Cardiac fibroblast (primary cell): ENCODE results near the gene CFAP52.

Experiments used
- DNase-seq, 2 donors: peaks; one replicate each; pipeline versions ENCODE4 v3.0.0 to v3.0.0-alpha.2; 2010; ENCODE audit warnings: low read depth in 2 of 2
- H3K4me3 ChIP-seq, 2 donors: replicated peaks in 1 of 2; 1 replicate in 1 of 2; 2 replicates in 1 of 2; pipeline ENCODE4 v1.5.1; 2011; ENCODE audit warnings: low read depth in 2 of 2, low read length in 2 of 2, mild to moderate bottlenecking in 2 of 2, moderate library complexity in 1 of 2
- TF ChIP-seq, protein P1 (sequence below): IDR thresholded peaks from one replicate; pipeline ENCODE4 v1.5.1; 2011; ENCODE audit warnings: low read depth, mild to moderate bottlenecking, low read length, inconsistent platforms

CFAP52 gene

DNA sequence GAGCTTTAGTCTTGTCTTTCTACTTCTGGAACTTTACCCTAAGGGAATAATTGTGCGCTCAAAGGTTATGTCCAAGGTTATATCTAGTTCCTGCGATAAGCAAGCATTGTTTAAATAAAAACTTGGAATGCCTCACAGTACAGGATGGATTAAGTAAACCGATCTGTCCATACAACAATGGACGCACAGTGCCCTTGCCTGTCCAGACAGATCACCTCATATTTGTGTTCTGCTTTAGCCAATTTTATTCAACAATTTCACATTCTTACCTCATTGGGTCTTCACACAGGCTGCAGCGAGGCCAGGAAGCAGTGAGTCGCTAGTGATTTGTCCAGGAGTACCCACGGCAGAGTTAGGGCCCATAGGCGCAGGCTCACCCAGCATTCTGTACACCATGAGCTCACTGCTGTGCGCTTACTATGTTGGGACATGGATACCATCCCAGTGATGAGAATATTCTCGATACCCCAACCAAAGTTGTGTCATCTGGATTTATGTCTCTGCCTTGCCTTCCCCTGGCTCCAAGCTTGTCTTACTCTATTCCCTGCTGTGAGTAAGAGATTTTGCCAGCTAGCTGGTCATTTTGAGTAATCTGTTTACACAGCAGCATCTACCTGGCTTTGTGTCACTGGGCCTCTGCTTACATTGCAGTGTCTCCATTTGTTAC, 108.6 kb downstream of the CFAP52 start:
- TF ChIP-seq, protein P1, sequence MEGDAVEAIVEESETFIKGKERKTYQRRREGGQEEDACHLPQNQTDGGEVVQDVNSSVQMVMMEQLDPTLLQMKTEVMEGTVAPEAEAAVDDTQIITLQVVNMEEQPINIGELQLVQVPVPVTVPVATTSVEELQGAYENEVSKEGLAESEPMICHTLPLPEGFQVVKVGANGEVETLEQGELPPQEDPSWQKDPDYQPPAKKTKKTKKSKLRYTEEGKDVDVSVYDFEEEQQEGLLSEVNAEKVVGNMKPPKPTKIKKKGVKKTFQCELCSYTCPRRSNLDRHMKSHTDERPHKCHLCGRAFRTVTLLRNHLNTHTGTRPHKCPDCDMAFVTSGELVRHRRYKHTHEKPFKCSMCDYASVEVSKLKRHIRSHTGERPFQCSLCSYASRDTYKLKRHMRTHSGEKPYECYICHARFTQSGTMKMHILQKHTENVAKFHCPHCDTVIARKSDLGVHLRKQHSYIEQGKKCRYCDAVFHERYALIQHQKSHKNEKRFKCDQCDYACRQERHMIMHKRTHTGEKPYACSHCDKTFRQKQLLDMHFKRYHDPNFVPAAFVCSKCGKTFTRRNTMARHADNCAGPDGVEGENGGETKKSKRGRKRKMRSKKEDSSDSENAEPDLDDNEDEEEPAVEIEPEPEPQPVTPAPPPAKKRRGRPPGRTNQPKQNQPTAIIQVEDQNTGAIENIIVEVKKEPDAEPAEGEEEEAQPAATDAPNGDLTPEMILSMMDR: no peak
- no peak overlapping the region for H3K4me3 ChIP-seq
- DNase-seq: no peak
